Psoas muscle (tissue), 8 donors: ENCODE data around the gene TMC4. TPM values are rescaled to one million over a fixed set of nuclear protein-coding genes. Genes with fewer than 3 reads are reported as not detected.

Experiments
- ATAC-seq, 4 donors: fragments of 200-7000 bp; cut with Tn5 transposase; one replicate each; pipeline ENCODE4 v1.9.1; 2020; ENCODE audit warnings: moderate library complexity in 3 of 4, mild to moderate bottlenecking in 2 of 4
- DNase-seq, 2 donors: peaks; one replicate each; pipeline ENCODE4 v3.0.0-alpha.2; 2020
- H3K27ac ChIP-seq: fragments of 200-600 bp; one replicate; pipeline ENCODE4 v1.8.0; 2022
- H3K27me3 ChIP-seq, 3 donors: fragments of 200-600 bp in 1 of 3; one replicate each; pipeline versions ENCODE4 v1.6.1 to v1.8.0; 2013 to 2022; ENCODE audit warnings: low read length in 2 of 3, mild to moderate bottlenecking in 2 of 3, moderate library complexity in 1 of 3; ENCODE audit not compliant: insufficient read depth in 3 of 3
- H3K36me3 ChIP-seq, 2 donors: fragments of 200-600 bp in 1 of 2; one replicate each; pipeline versions ENCODE4 v1.6.1 to v1.8.0; 2013 to 2022; ENCODE audit warnings: low read depth in 1 of 2, mild to moderate bottlenecking in 1 of 2, moderate library complexity in 1 of 2; ENCODE audit not compliant: insufficient read depth in 1 of 2
- H3K4me1 ChIP-seq: fragments of 200-600 bp; one replicate; pipeline ENCODE4 v1.8.0; 2022
- H3K4me3 ChIP-seq: fragments of 200-600 bp; one replicate; pipeline ENCODE4 v1.8.0; 2022; ENCODE audit warnings: mild to moderate bottlenecking
- H3K9me3 ChIP-seq: fragments of 200-600 bp; one replicate; pipeline ENCODE4 v1.8.0; 2022
- CTCF ChIP-seq: fragments of 200-600 bp; IDR thresholded peaks from one replicate; pipeline ENCODE4 v1.8.0; 2022; ENCODE audit warnings: antibody characterized with exemption
- WGBS, 3 donors: extraction: QIAGEN DNeasy Blood & Tissue Kit; methylation state at CpG; one replicate each; pipeline versions ENCODE4 v1.1.6 to v1.1.7; 2013; 5-methylcytosine and 5-hydroxymethylcytosine counted together
- intact Hi-C, 2 donors: fragments of 100-400 bp; cut with DNase I; formaldehyde crosslinking; loops; one replicate each; pipeline versions ENCODE4 v1.11.0 to v1.14.2; 2022
- polyA plus RNA-seq, 3 donors: library from polyadenylated mRNA; stranded (reverse); fragments of 200-250 nt; gene quantifications; one replicate each; pipeline ENCODE4 v1.2.3, GENCODE V29; 2013
- total RNA-seq, 4 donors: library from RNA; stranded (reverse); fragmentation: NEBNext Ultra II Directional in 2 of 4; extraction: Animal tissue kit (Norgen Biotek cat#: 25700) in 2 of 4; gene quantifications; one replicate each; pipeline versions ENCODE4 v1.2.1 to v1.2.4, GENCODE V29; 2021 to 2023
- donor health status: healthy with polysubstance abuse.
- donor health status: DM: no; HTN: no; CAD: no; lungs with moderate emphysema.
- donor health status: Bipolar disorder and iron deficiency.
- donor health status: healthy.
- donor health status: DM: yes; HTN: yes; CAD: no.
- donor health status: DM: no; HTN: no; CAD: no.
- donor health status: DM: no; HTN: no; CAD: no.
- donor health status: DM: yes; HTN: yes; CAD: no.

TMC4 gene
- total and polyA plus RNA-seq, 7 donors, result 0.55 to 2.5 (median 0.70) TPM; not detected in 1

- H3K4me1 ChIP-seq, result no peaks in the 10 kb centered on the region
- no peaks in the 10 kb centered on the region for H3K27me3 ChIP-seq
- H3K36me3 ChIP-seq, result peaks cover 0 to 92% of the 10 kb centered on the region in 2 donors
- H3K27ac ChIP-seq, result no peak overlapping the region
- no peaks in the 10 kb centered on the region for H3K9me3 ChIP-seq
- intact Hi-C loops, result no loop called here
- no peak overlapping the region for H3K4me3 ChIP-seq
- ATAC-seq, result no peak
- TF ChIP-seq CTCF, result no peak
- WGBS, 3 donors, result 82 to 86% (median 83%) methylated on average over 9 of the region's 9 CpGs
- no peak for DNase-seq
Observed at GRCh38 chr19:54125713-54126112, 47.2 kb downstream of the TMC4 start.

- 89 to 93% (median 93%) methylated on average over 19 of the region's 19 CpGs for WGBS, 3 donors
- Histone ChIP-seq H3K27me3 (no peaks in the 10 kb centered on the region), H3K27ac (no peak overlapping the region), H3K4me1 (no peaks in the 10 kb centered on the region), H3K9me3 (no peaks in the 10 kb centered on the region), H3K4me3 (no peak overlapping the region), H3K36me3 (peaks cover 0 to 97% of the 10 kb centered on the region in 2 donors)
- intact Hi-C loops, result no loop called here
- ATAC-seq (no peak), DNase-seq (no peak)
- TF ChIP-seq CTCF, result no peak
Observed at GRCh38 chr19:54124393-54124792, 48.6 kb downstream of the TMC4 start.

GRCh38 chr19:54123682-54124081 lies 49.3 kb downstream of the TMC4 start:
- Histone ChIP-seq H3K4me1 (no peaks in the 10 kb centered on the region), H3K9me3 (no peaks in the 10 kb centered on the region), H3K4me3 (no peak overlapping the region), H3K27me3 (no peaks in the 10 kb centered on the region), H3K27ac (no peak overlapping the region), H3K36me3 (peaks cover 0 to 97% of the 10 kb centered on the region in 2 donors)
- WGBS, 3 donors, result 88 to 91% (median 89%) methylated on average over 17 of the region's 17 CpGs
- ATAC-seq, result no peak
- intact Hi-C loops, result no loop called here
- no peak for TF ChIP-seq CTCF
- DNase-seq, result no peak

- DNase-seq (no peak), ATAC-seq (no peak)
- Histone ChIP-seq H3K36me3 (peaks cover 0 to 84% of the 10 kb centered on the region in 2 donors), H3K27me3 (no peaks in the 10 kb centered on the region), H3K4me1 (peaks cover 10% of the 10 kb centered on the region), H3K27ac (no peak overlapping the region), H3K4me3 (no peak overlapping the region), H3K9me3 (no peaks in the 10 kb centered on the region)
- no peak for TF ChIP-seq CTCF
- 88 to 91% (median 90%) methylated on average over 8 to 10 of the region's 10 CpGs for whole genome bisulfite sequencing, 3 donors
- intact Hi-C loops, result no loop called here
Observed at GRCh38 chr19:54121259-54121658, 51.7 kb downstream of the TMC4 start.
